Body of pancreas (tissue), 4 donors: ENCODE measurements around the gene IWS1. TPM values are rescaled to one million over a fixed set of nuclear protein-coding genes. Genes with fewer than 3 reads are reported as not detected.

Experiments used
- ATAC-seq: fragments of 150-250 bp; one replicate; pipeline ENCODE4 v1.9.1; 2016
- DNase-seq, 4 donors: peaks; one replicate each; pipeline ENCODE4 v3.0.0-alpha.2; 2019
- H3K27ac ChIP-seq, 4 donors: fragments of 200-600 bp; sonication (generic); 1 replicate in 3 of 4; 2 replicates in 1 of 4; pipeline versions ENCODE4 v1.5.1 to v1.6.1; 2016 to 2019; ENCODE audit warnings: mild to moderate bottlenecking in 1 of 4, mixed read lengths in 1 of 4, moderate library complexity in 1 of 4
- H3K27me3 ChIP-seq, 2 donors: fragments of 200-600 bp; sonication (generic); one replicate each; pipeline ENCODE4 v1.6.0; 2016; ENCODE audit warnings: mild to moderate bottlenecking in 1 of 2
- H3K36me3 ChIP-seq, 2 donors: fragments of 200-600 bp; sonication (generic); replicated peaks in 1 of 2; 2 replicates each; pipeline ENCODE4 v1.5.1; 2016; ENCODE audit warnings: low read depth in 2 of 2; ENCODE audit not compliant: insufficient read depth in 1 of 2
- H3K4me1 ChIP-seq: fragments of 200-600 bp; sonication (generic); one replicate; pipeline ENCODE4 v1.6.0; 2016
- H3K4me3 ChIP-seq, 2 donors: fragments of 200-600 bp; sonication (generic); 1 replicate in 1 of 2; 2 replicates in 1 of 2; pipeline ENCODE4 v1.5.1; 2016 to 2019
- H3K9me3 ChIP-seq, 3 donors: fragments of 200-600 bp; sonication (generic); 1 replicate in 2 of 3; 2 replicates in 1 of 3; pipeline ENCODE4 v1.5.1; 2016
- POLR2A ChIP-seq, 3 donors: fragments of 450-650 bp; IDR thresholded peaks; one replicate each; pipeline ENCODE4 v1.6.1; 2016; ENCODE audit warnings: antibody characterized with exemption in 3 of 3, mild to moderate bottlenecking in 2 of 3
- WGBS, 2 donors: methylation state at CpG; one replicate each; pipeline ENCODE4 v1.1.5; 2017; 5-methylcytosine and 5-hydroxymethylcytosine counted together
- intact Hi-C: fragments of 100-400 bp; cut with DNase I; formaldehyde crosslinking; loops from one replicate; pipeline ENCODE4 v1.15.1; 2023
- total RNA-seq, 2 donors: library from RNA; depleted of rRNA; stranded (reverse); fragments of >200 nt; gene quantifications; one replicate each; pipeline ENCODE4 v1.1.0, GENCODE V29; 2016
- TF ChIP-seq, protein P1 (sequence below), 7 experiments: fragments of 450-650 bp in 4 of 7; fragments of 200-600 bp in 3 of 7; sonication (generic) in 3 of 7; IDR thresholded peaks; one replicate each; pipeline ENCODE4 v1.5.1; 2016 to 2019; ENCODE audit warnings: antibody characterized with exemption in 7 of 7

Gene IWS1
- total RNA-seq, 2 donors from 2014 or later = 25.9 to 26.7 TPM

DNA sequence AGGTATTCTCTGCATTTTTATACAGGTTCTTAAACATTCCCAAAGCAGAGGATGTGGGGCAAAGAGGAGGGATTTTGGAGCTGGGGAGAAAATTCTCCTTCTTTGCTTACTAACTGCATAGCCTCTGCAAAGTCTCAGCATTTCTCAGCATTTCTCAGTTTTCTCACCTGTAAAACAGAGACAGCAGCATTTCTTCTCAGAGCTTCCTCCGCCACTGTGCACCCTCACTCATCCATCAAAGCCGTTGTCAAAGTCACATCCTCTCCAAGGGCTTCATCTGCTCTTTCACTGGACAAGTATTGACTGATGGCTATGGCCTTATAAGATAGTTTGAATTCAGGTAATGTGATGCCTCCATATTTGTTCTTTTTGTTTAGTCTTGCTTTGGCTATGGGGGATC, 26.6 kb upstream of the IWS1 start:
- ATAC-seq (no peak), DNase-seq (no peak)
- Histone ChIP-seq H3K4me1 (no peaks in the 10 kb centered on the region), H3K9me3 (no peaks in the 10 kb centered on the region), H3K4me3 (no peak overlapping the region), H3K27ac (no peak overlapping the region), H3K27me3 (no peaks in the 10 kb centered on the region), H3K36me3 (no peaks in the 10 kb centered on the region)
- TF ChIP-seq POLR2A (IDR thresholded peaks at IDR 0.05) = no peak
- TF ChIP-seq, protein P1, sequence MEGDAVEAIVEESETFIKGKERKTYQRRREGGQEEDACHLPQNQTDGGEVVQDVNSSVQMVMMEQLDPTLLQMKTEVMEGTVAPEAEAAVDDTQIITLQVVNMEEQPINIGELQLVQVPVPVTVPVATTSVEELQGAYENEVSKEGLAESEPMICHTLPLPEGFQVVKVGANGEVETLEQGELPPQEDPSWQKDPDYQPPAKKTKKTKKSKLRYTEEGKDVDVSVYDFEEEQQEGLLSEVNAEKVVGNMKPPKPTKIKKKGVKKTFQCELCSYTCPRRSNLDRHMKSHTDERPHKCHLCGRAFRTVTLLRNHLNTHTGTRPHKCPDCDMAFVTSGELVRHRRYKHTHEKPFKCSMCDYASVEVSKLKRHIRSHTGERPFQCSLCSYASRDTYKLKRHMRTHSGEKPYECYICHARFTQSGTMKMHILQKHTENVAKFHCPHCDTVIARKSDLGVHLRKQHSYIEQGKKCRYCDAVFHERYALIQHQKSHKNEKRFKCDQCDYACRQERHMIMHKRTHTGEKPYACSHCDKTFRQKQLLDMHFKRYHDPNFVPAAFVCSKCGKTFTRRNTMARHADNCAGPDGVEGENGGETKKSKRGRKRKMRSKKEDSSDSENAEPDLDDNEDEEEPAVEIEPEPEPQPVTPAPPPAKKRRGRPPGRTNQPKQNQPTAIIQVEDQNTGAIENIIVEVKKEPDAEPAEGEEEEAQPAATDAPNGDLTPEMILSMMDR (IDR thresholded peaks at IDR 0.05) = no peak
- 72 to 76% methylated on average over 2 of the region's 2 CpGs for WGBS, 2 donors
- intact Hi-C loops = no loop called here

DNA sequence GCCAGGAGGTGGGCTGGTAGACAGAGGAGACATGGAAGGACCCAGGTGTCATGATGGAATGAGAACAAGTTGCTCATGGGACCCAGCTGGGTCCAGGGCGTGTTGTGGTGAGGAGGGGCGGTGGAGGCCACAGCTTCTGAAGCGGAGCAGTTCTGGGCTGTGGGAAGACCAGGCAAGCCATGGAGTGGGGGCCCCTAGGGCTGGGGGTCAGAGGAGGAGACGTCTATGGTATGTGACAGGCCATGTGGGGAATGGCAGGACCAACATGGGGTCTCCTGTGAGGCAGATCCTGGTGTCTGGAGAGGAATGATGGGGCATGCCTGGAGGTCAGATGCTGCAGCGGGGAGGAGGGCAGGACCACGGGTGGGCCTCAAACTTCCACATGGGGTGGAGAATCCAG, 26.0 kb upstream of the IWS1 start:
- no peak overlapping the region for H3K27ac ChIP-seq
- no peak for TF ChIP-seq POLR2A (IDR thresholded peaks at IDR 0.05)
- TF ChIP-seq, protein P1 (IDR thresholded peaks at IDR 0.05) = no peak
- DNase-seq (no peak), ATAC-seq (no peak)
- 75 to 76% methylated on average over 6 of the region's 6 CpGs for WGBS, 2 donors
- no peaks in the 10 kb centered on the region for H3K9me3 ChIP-seq
- no peaks in the 10 kb centered on the region for H3K36me3 ChIP-seq
- no peaks in the 10 kb centered on the region for H3K4me1 ChIP-seq
- intact Hi-C loops = no loop called here
- H3K4me3 ChIP-seq = no peak overlapping the region
- no peaks in the 10 kb centered on the region for H3K27me3 ChIP-seq

DNA sequence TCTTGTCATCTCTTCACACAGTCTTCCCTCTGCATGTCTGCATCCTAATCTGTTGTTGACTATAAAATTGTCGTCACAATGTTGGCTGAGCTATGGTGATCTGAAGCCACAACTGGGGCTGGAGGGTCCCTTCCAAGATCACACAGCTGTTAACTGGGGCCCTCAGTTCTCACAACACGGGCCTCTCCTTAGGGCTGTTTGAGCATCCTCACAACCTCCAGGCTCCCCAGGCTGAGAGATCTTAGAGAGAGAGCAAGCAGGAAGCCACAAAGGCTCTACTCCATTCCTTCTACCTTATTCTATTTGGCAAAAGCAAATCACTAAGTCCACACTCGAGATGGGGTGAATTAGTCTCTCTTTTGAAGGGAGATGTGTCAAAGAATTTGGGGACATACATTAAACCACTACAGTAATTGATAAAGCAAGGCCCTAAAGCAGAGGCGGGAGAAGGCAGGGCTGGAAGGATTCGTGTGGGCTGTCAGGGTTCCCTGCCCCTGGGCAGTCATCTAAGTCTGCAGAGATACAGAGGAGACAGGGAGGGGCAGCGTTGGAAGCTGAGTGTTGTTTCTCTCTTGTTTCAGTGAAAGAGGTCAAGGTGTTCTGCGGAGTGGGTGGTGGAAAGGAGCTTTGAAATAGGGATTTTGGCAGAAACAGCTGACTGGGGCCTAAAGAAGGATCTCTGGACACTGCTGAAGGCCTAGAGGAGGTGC, 25.1 kb upstream of the IWS1 start:
- no peaks in the 10 kb centered on the region for H3K36me3 ChIP-seq
- TF ChIP-seq POLR2A (IDR thresholded peaks at IDR 0.05) = no peak
- TF ChIP-seq, protein P1 (IDR thresholded peaks at IDR 0.05) = no peak
- whole genome bisulfite sequencing, 2 donors = 61 to 84% methylated on average over 7 of the region's 7 CpGs
- intact Hi-C loops = no loop called here
- no peak overlapping the region for H3K27ac ChIP-seq
- H3K27me3 ChIP-seq = no peaks in the 10 kb centered on the region
- H3K4me3 ChIP-seq = no peak overlapping the region
- H3K4me1 ChIP-seq = no peaks in the 10 kb centered on the region
- ATAC-seq (no peak), DNase-seq (no peak)
- H3K9me3 ChIP-seq = no peaks in the 10 kb centered on the region

DNA sequence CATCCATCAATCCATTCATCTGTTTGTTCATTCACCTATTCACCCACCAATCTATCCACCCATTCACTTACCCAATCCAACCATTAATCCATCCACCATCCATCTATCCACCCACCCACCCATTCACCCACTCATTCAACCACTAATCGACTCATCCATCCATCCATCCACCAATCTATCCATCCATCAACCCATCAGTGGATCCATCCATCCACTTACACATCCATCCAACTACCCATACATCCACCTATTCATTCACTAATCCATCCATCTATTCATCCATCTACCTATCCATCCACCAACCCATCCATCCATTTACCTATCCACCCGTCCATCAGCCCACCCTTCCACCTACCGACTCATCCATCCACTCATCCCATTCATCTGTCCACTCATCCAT, 20.5 kb upstream of the IWS1 start:
- intact Hi-C loops = no loop called here
- ATAC-seq = no peak
- Histone ChIP-seq H3K4me1 (peaks cover 7% of the 10 kb centered on the region), H3K27me3 (no peaks in the 10 kb centered on the region), H3K4me3 (no peak overlapping the region), H3K27ac (no peak overlapping the region), H3K36me3 (no peaks in the 10 kb centered on the region), H3K9me3 (no peaks in the 10 kb centered on the region)
- WGBS, 2 donors = 68 to 86% methylated on average over 3 of the region's 3 CpGs
- DNase-seq = no peak
- TF ChIP-seq POLR2A (IDR thresholded peaks at IDR 0.05) = no peak
- TF ChIP-seq, protein P1 (IDR thresholded peaks at IDR 0.05) = no peak

DNA sequence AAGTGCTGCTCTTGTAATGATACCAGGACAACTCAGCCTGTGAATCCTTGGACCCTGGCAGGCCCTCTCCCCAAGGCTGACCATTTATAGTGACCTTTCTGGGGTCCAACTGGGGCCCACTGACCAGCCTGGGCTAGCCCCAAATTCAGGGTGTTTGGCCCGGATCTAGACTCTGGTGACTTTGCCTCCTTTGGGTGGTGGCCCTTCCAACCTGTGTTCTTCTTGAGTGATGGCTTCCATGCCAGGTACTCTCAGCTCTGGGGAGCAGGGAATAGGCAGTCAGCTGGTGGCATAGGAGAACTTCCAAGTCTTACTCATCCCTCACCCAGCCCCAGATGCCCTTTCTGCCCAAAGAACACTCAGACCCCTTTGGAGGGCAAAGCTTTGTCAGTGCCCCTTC, 19.5 kb upstream of the IWS1 start:
- ATAC-seq (no peak), DNase-seq (peak in 1 of 4 donors; percentile 0)
- Histone ChIP-seq H3K4me3 (no peak overlapping the region), H3K4me1 (peaks cover 7% of the 10 kb centered on the region), H3K36me3 (no peaks in the 10 kb centered on the region), H3K27ac (no peak overlapping the region), H3K9me3 (no peaks in the 10 kb centered on the region), H3K27me3 (no peaks in the 10 kb centered on the region)
- intact Hi-C loops = no loop called here
- 85% methylated on average over 1 of the region's 1 CpG; no CpG with 5 or more reads in 1 of the 2 donors for WGBS, 2 donors
- TF ChIP-seq, protein P1 (IDR thresholded peaks at IDR 0.05) = no peak
- no peak for TF ChIP-seq POLR2A (IDR thresholded peaks at IDR 0.05)
